GM19035 (cell line): Measurements from ENCODE around the gene SGCA.

Experiments used
- ATAC-seq: cut with Tn5 transposase; IDR thresholded peaks from one replicate; pipeline ENCODE4 v1.9.1; 2021; ENCODE audit not compliant: unreplicated experiment

The SGCA gene

GRCh38 chr17:50192618-50193291 lies 26.9 kb downstream of the SGCA start:
- ATAC-seq: no peak

- no peak for ATAC-seq
Observed at GRCh38 chr17:50194140-50194933, 28.5 kb downstream of the SGCA start.

- ATAC-seq: no peak
Observed at GRCh38 chr17:50194934-50195865, 29.4 kb downstream of the SGCA start.

GRCh38 chr17:50196036-50196435 lies 30.2 kb downstream of the SGCA start:
- ATAC-seq: no peak

- ATAC-seq: no peak
Observed at GRCh38 chr17:50196826-50197225, 31.0 kb downstream of the SGCA start.

GRCh38 chr17:50198026-50198669 lies 32.3 kb downstream of the SGCA start:
- ATAC-seq: no peak

- ATAC-seq: no peak
Observed at GRCh38 chr17:50199211-50199802, 33.5 kb downstream of the SGCA start.

GRCh38 chr17:50199803-50200456 lies 34.1 kb downstream of the SGCA start:
- ATAC-seq: peak; percentile 41

GRCh38 chr17:50200457-50201275 lies 34.9 kb downstream of the SGCA start:
- peak; percentile 69 for ATAC-seq

- ATAC-seq: no peak
Observed at GRCh38 chr17:50201276-50201854, 35.6 kb downstream of the SGCA start, which contains the start of gene COL1A1. Gene COL1A1 (minus strand): TSS chr17:50201631. CDS start chr17:50201513, 118 bp downstream.

- no peak for ATAC-seq
Observed at GRCh38 chr17:50203086-50203485, 37.3 kb downstream of the SGCA start.

- ATAC-seq: no peak
Observed at GRCh38 chr17:50203604-50204345, 38.0 kb downstream of the SGCA start.

GRCh38 chr17:50204431-50204830 lies 38.6 kb downstream of the SGCA start:
- no peak for ATAC-seq

GRCh38 chr17:50205111-50205962 lies 39.5 kb downstream of the SGCA start:
- ATAC-seq: no peak

GRCh38 chr17:50205963-50206505 lies 40.2 kb downstream of the SGCA start:
- no peak for ATAC-seq

- no peak for ATAC-seq
Observed at GRCh38 chr17:50206604-50207293, 40.9 kb downstream of the SGCA start.
